HG02610 (cell line): ENCODE data around the gene APOC3.
"Not testable (repeated sequence)": the region's sequence is repeated elsewhere in the genome, so short reads cannot be mapped to it uniquely, and the experiment has no call there.

Source experiments
- ATAC-seq: cut with Tn5 transposase; IDR thresholded peaks from one replicate; pipeline ENCODE4 v1.9.1; 2021; ENCODE audit warnings: mild to moderate bottlenecking, moderate library complexity; ENCODE audit not compliant: unreplicated experiment

The APOC3 gene

GRCh38 chr11:116801662-116802061, 28.0 kb upstream of the APOC3 start:
- ATAC-seq = not testable (repeated sequence)

- no peak for ATAC-seq
Measured at GRCh38 chr11:116804001-116804400, 25.7 kb upstream of the APOC3 start.

- ATAC-seq = no peak
Measured at GRCh38 chr11:116807601-116808261, 22.0 kb upstream of the APOC3 start.

- ATAC-seq = no peak
Measured at GRCh38 chr11:116808262-116809175, 21.2 kb upstream of the APOC3 start.

- no peak for ATAC-seq
Measured at GRCh38 chr11:116811194-116811593, 18.5 kb upstream of the APOC3 start.

GRCh38 chr11:116812109-116812508, 17.6 kb upstream of the APOC3 start:
- ATAC-seq = no peak

GRCh38 chr11:116813170-116813569, 16.5 kb upstream of the APOC3 start:
- no peak for ATAC-seq

GRCh38 chr11:116813781-116814471, 15.8 kb upstream of the APOC3 start:
- no peak for ATAC-seq

GRCh38 chr11:116814502-116814901, 15.2 kb upstream of the APOC3 start:
- ATAC-seq = no peak

- no peak for ATAC-seq
Measured at GRCh38 chr11:116819049-116819448, 10.7 kb upstream of the APOC3 start.

GRCh38 chr11:116821050-116821918, 8.4 kb upstream of the APOC3 start:
- ATAC-seq = no peak

GRCh38 chr11:116822575-116822974, 7.1 kb upstream of the APOC3 start:
- no peak for ATAC-seq

- ATAC-seq = no peak
Measured at GRCh38 chr11:116823031-116823843, 6.5 kb upstream of the APOC3 start, which contains the start of gene APOA4. TSS of gene APOA4 (minus strand) at chr11:116823304. CDS start at chr11:116823191, 113 bp downstream.

- no peak for ATAC-seq
Measured at GRCh38 chr11:116825434-116825833, 4.3 kb upstream of the APOC3 start.

- ATAC-seq = no peak
Measured at GRCh38 chr11:116825854-116826750, 3.6 kb upstream of the APOC3 start.

- ATAC-seq = no peak
Measured at GRCh38 chr11:116826751-116827431, 2.8 kb upstream of the APOC3 start.

- ATAC-seq = no peak
Measured at GRCh38 chr11:116827461-116827860, 2.2 kb upstream of the APOC3 start.
